Measurements from ENCODE around the gene ITGB1BP1.

GRCh38 chr2:9360701-9361100 lies 62.6 kb downstream of the ITGB1BP1 start:
- no peak for TF ChIP-seq CTCF (IDR thresholded peaks at IDR 0.05 in 8 of 11, conservative IDR thresholded peaks at IDR 0.05 in 3 of 11)
- no peak for TF ChIP-seq POLR2AphosphoS5 (IDR thresholded peaks at IDR 0.05)
- no peak for TF ChIP-seq POLR2A (IDR thresholded peaks at IDR 0.05)

Measured in spleen (tissue), 7 donors.